H9 (cell line): Measurements from ENCODE around the gene LRTM2. TPM values are rescaled to one million over a fixed set of nuclear protein-coding genes. Genes with fewer than 3 reads are reported as not detected.

Experiments
- DNase-seq: peaks from one replicate; pipeline ENCODE4 v3.0.0-alpha.2; 2017
- H2AFZ ChIP-seq: one replicate; pipeline ENCODE4 v1.6.1; 2013; ENCODE audit warnings: mild to moderate bottlenecking, low read length, control low read depth, moderate library complexity
- H2AK5ac ChIP-seq: 2 replicates; pipeline ENCODE4 v1.6.1; 2013; ENCODE audit warnings: low read length, control low read depth, mixed read lengths; ENCODE audit not compliant: insufficient read length
- H2BK120ac ChIP-seq: one replicate; pipeline ENCODE4 v1.6.1; 2013; ENCODE audit warnings: low read depth, mild to moderate bottlenecking, low read length, control low read depth, inconsistent platforms; ENCODE audit not compliant: poor library complexity, severe bottlenecking
- H2BK12ac ChIP-seq: 2 replicates; pipeline ENCODE4 v1.6.1; 2013; ENCODE audit warnings: low read length, control low read depth, mixed read lengths, low read depth; ENCODE audit not compliant: insufficient read length
- H2BK15ac ChIP-seq: 2 replicates; pipeline ENCODE4 v1.6.1; 2013; ENCODE audit warnings: low read depth, low read length, control low read depth
- H2BK20ac ChIP-seq: one replicate; pipeline ENCODE4 v1.6.1; 2013; ENCODE audit warnings: low read depth, mild to moderate bottlenecking, low read length, control low read depth, inconsistent platforms; ENCODE audit not compliant: poor library complexity, severe bottlenecking
- H2BK5ac ChIP-seq: 2 replicates; pipeline ENCODE4 v1.6.1; 2013; ENCODE audit warnings: low read length, control low read depth, mixed read lengths; ENCODE audit not compliant: insufficient read length
- H3K14ac ChIP-seq: 2 replicates; pipeline ENCODE4 v1.6.1; 2013; ENCODE audit warnings: low read length, control low read depth; ENCODE audit not compliant: insufficient read depth
- H3K18ac ChIP-seq: 2 replicates; pipeline ENCODE4 v1.6.1; 2013; ENCODE audit warnings: low read depth, mild to moderate bottlenecking, mixed read lengths, low read length, control low read depth; ENCODE audit not compliant: insufficient read length
- H3K23ac ChIP-seq: 2 replicates; pipeline ENCODE4 v1.6.1; 2013; ENCODE audit warnings: low read length, control low read depth, mixed read lengths, low read depth; ENCODE audit not compliant: insufficient read length
- H3K23me2 ChIP-seq: 2 replicates; pipeline ENCODE4 v1.6.1; 2013; ENCODE audit warnings: low read depth, mild to moderate bottlenecking, mixed read lengths, low read length, control low read depth; ENCODE audit not compliant: insufficient read length, poor library complexity, severe bottlenecking
- H3K27ac ChIP-seq: 2 replicates; pipeline ENCODE4 v1.5.1; 2013; ENCODE audit warnings: low read length, control low read depth, mixed read lengths, low read depth; ENCODE audit not compliant: insufficient read length
- H3K27me3 ChIP-seq: 2 replicates; pipeline ENCODE4 v1.6.1; 2013; ENCODE audit warnings: low read length, control low read depth, inconsistent platforms; ENCODE audit not compliant: insufficient read depth
- H3K4ac ChIP-seq: 2 replicates; pipeline ENCODE4 v1.6.1; 2013; ENCODE audit warnings: low read depth, mild to moderate bottlenecking, control low read depth, inconsistent platforms, low read length, moderate library complexity
- H3K4me1 ChIP-seq: 2 replicates; pipeline ENCODE4 v1.6.1; 2013; ENCODE audit warnings: low read length, control low read depth, inconsistent platforms; ENCODE audit not compliant: insufficient read depth
- H3K4me2 ChIP-seq: 2 replicates; pipeline ENCODE4 v1.6.1; 2013; ENCODE audit warnings: low read length, control low read depth, mixed read lengths; ENCODE audit not compliant: insufficient read length, insufficient read depth
- H3K56ac ChIP-seq: 2 replicates; pipeline ENCODE4 v1.6.1; 2013; ENCODE audit warnings: low read depth, mild to moderate bottlenecking, mixed read lengths, low read length, control low read depth; ENCODE audit not compliant: insufficient read length
- H3K79me1 ChIP-seq: 2 replicates; pipeline ENCODE4 v1.6.1; 2013; ENCODE audit warnings: low read depth, mild to moderate bottlenecking, moderate library complexity, low read length, control low read depth, inconsistent platforms; ENCODE audit not compliant: insufficient read depth, poor library complexity, severe bottlenecking
- H3K79me2 ChIP-seq: 2 replicates; pipeline ENCODE4 v1.6.1; 2013; ENCODE audit warnings: low read length, control low read depth, inconsistent platforms; ENCODE audit not compliant: insufficient read depth
- H3K9ac ChIP-seq: 2 replicates; pipeline ENCODE4 v1.6.1; 2013; ENCODE audit warnings: low read length, control low read depth, mixed read lengths; ENCODE audit not compliant: insufficient read length; ENCODE audit errors: extremely low read depth
- H3K9me3 ChIP-seq: one replicate; pipeline ENCODE4 v1.6.1; 2013; ENCODE audit warnings: low read depth, low read length, inconsistent platforms; ENCODE audit not compliant: control insufficient read depth
- H3T11ph ChIP-seq: one replicate; pipeline ENCODE4 v1.6.1; 2013; ENCODE audit warnings: mild to moderate bottlenecking, low read length, control low read depth, inconsistent platforms
- H4K20me1 ChIP-seq: one replicate; pipeline ENCODE4 v1.6.1; 2013; ENCODE audit not compliant: control insufficient read depth, insufficient read length, insufficient read depth
- H4K5ac ChIP-seq: 2 replicates; pipeline ENCODE4 v1.6.1; 2013; ENCODE audit warnings: low read depth, mild to moderate bottlenecking, mixed read lengths, low read length, control low read depth; ENCODE audit not compliant: insufficient read length
- H4K8ac ChIP-seq: replicated peaks from 2 replicates; pipeline ENCODE4 v1.6.1; 2013; ENCODE audit warnings: low read length, control low read depth, mixed read lengths, low read depth; ENCODE audit not compliant: insufficient read length
- H4K91ac ChIP-seq: 2 replicates; pipeline ENCODE4 v1.6.1; 2013; ENCODE audit warnings: low read depth, mild to moderate bottlenecking, moderate library complexity, mixed read lengths, low read length, control low read depth; ENCODE audit not compliant: insufficient read length
- H3K27ac Mint-ChIP-seq, 3 experiments: 2 replicates in 2 of 3; 3 replicates in 1 of 3; pipeline ENCODE4 v1.8.0; 2020 to 2021; ENCODE audit warnings: mixed read lengths in 3 of 3, mild to moderate bottlenecking in 1 of 3, moderate library complexity in 1 of 3
- H3K27me3 Mint-ChIP-seq: 2 replicates; pipeline ENCODE4 v1.8.0; 2021; ENCODE audit warnings: low read depth, mild to moderate bottlenecking, moderate library complexity, mixed read lengths
- H3K36me3 Mint-ChIP-seq, 3 experiments: 2 replicates in 2 of 3; 3 replicates in 1 of 3; pipeline ENCODE4 v1.8.0; 2020 to 2021; ENCODE audit warnings: low read depth in 3 of 3, mixed read lengths in 3 of 3; ENCODE audit not compliant: insufficient read depth in 1 of 3
- H3K4me1 Mint-ChIP-seq, 2 experiments: 2 replicates each; pipeline ENCODE4 v1.8.0; 2020; ENCODE audit warnings: mixed read lengths in 2 of 2
- H3K4me3 Mint-ChIP-seq, 2 experiments: 2 replicates in 1 of 2; 3 replicates in 1 of 2; pipeline ENCODE4 v1.8.0; 2020 to 2021; ENCODE audit warnings: mild to moderate bottlenecking in 2 of 2, mixed read lengths in 2 of 2, moderate library complexity in 1 of 2
- H3K9me3 Mint-ChIP-seq, 2 experiments: 2 replicates in 1 of 2; 3 replicates in 1 of 2; pipeline ENCODE4 v1.8.0; 2020; ENCODE audit warnings: mild to moderate bottlenecking in 2 of 2, mixed read lengths in 2 of 2, moderate library complexity in 1 of 2
- WGBS: extraction: QIAGEN DNeasy Blood & Tissue Kit; methylation state at CpG from one replicate; pipeline ENCODE4 v1.1.7; 2013; ENCODE audit warnings: missing lambda C conversion rate, low lambda C conversion rate, mixed read lengths; ENCODE audit not compliant: insufficient read length; ENCODE audit errors: extremely low coverage; 5-methylcytosine and 5-hydroxymethylcytosine counted together
- total RNA-seq: library from RNA; stranded (reverse); gene quantifications from 2 replicates; pipeline ENCODE4 v1.2.1, GENCODE V29; 2021
- TF ChIP-seq, protein P1 (sequence below): fragments of 200-600 bp; sonication (generic); conservative IDR thresholded peaks from 3 replicates; pipeline ENCODE4 v1.8.0; 2021; ENCODE audit warnings: antibody characterized with exemption, mild to moderate bottlenecking

LRTM2 gene
- total RNA-seq, 1 experiment from 2014 or later = not detected

GRCh38 chr12:1878695-1879094 lies 58.3 kb downstream of the LRTM2 start:
- H3K36me3 Mint-ChIP-seq = no peaks in the 10 kb centered on the region; a peak in 1 of 7 replicates
- H3K4me1 Mint-ChIP-seq = no peaks in the 10 kb centered on the region
- DNase-seq = peak; percentile 22
- H3K79me1 ChIP-seq = no peaks in the 10 kb centered on the region
- H3K27ac Mint-ChIP-seq = peak overlapping the region in 1 of 3 experiments; percentile 45; a peak in 1 of 7 replicates
- H3K9me3 Mint-ChIP-seq = no peaks in the 10 kb centered on the region
- no peaks in the 10 kb centered on the region for H3K4me1 ChIP-seq
- H3K79me2 ChIP-seq = no peaks in the 10 kb centered on the region
- no peaks in the 10 kb centered on the region for H4K20me1 ChIP-seq
- H4K8ac ChIP-seq = no peak overlapping the region
- no peaks in the 10 kb centered on the region for H3K9me3 ChIP-seq
- no peak overlapping the region for H2BK20ac ChIP-seq
- H3K23me2 ChIP-seq = no peaks in the 10 kb centered on the region
- no peak overlapping the region for H3K23ac ChIP-seq
- H2AFZ ChIP-seq = no peak overlapping the region
- H3T11ph ChIP-seq = no peak overlapping the region
- no peak overlapping the region for H2BK15ac ChIP-seq
- no peak overlapping the region for H2BK120ac ChIP-seq
- no peak overlapping the region for H3K4me2 ChIP-seq
- H3K18ac ChIP-seq = no peak overlapping the region
- H4K5ac ChIP-seq = no peak overlapping the region
- no CpG with 5 or more reads among the region's 5 CpGs for WGBS
- TF ChIP-seq, protein P1, sequence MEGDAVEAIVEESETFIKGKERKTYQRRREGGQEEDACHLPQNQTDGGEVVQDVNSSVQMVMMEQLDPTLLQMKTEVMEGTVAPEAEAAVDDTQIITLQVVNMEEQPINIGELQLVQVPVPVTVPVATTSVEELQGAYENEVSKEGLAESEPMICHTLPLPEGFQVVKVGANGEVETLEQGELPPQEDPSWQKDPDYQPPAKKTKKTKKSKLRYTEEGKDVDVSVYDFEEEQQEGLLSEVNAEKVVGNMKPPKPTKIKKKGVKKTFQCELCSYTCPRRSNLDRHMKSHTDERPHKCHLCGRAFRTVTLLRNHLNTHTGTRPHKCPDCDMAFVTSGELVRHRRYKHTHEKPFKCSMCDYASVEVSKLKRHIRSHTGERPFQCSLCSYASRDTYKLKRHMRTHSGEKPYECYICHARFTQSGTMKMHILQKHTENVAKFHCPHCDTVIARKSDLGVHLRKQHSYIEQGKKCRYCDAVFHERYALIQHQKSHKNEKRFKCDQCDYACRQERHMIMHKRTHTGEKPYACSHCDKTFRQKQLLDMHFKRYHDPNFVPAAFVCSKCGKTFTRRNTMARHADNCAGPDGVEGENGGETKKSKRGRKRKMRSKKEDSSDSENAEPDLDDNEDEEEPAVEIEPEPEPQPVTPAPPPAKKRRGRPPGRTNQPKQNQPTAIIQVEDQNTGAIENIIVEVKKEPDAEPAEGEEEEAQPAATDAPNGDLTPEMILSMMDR = no peak
- no peak overlapping the region for H3K27ac ChIP-seq
- H3K14ac ChIP-seq = no peak overlapping the region; the same call in 1 of the 2 replicates
- no peak overlapping the region for H3K4ac ChIP-seq
- no peak overlapping the region for H2BK12ac ChIP-seq
- no peak overlapping the region for H3K9ac ChIP-seq
- no peak overlapping the region for H3K56ac ChIP-seq
- H2AK5ac ChIP-seq = no peak overlapping the region
- peaks cover 4% of the 10 kb centered on the region for H3K27me3 Mint-ChIP-seq
- no peaks in the 10 kb centered on the region for H3K27me3 ChIP-seq
- no peak overlapping the region for H4K91ac ChIP-seq
- H2BK5ac ChIP-seq = no peak overlapping the region
- no peak overlapping the region for H3K4me3 Mint-ChIP-seq
